AG04449 (cell line): ENCODE results near the gene CALML4.

Experiments
- CTCF ChIA-PET: fragments of 350-600 bp; formaldehyde crosslinking; extraction: SDS; loops from one replicate; lab custom pipeline; 2021; ENCODE audit warnings: antibody characterized with exemption; lab: Yijun Ruan, JAX
- POLR2A ChIA-PET: fragments of 400-600, 350-600 bp; formaldehyde crosslinking; extraction: SDS; loops from one replicate; lab custom pipeline; 2020; ENCODE audit warnings: antibody characterized with exemption, inconsistent platforms; lab: Yijun Ruan, JAX
- DNase-seq: peaks from one replicate; pipeline ENCODE4 v3.0.0-alpha.2; 2010; ENCODE audit warnings: low read depth, low spot score
- H3K4me3 ChIP-seq: 2 replicates; pipeline ENCODE4 v1.5.1; 2011; ENCODE audit warnings: low read depth, mild to moderate bottlenecking, control low read depth, low read length
- TF ChIP-seq, protein P1 (sequence below): IDR thresholded peaks from one replicate; pipeline ENCODE4 v1.5.1; 2011; ENCODE audit warnings: mild to moderate bottlenecking, moderate library complexity, low read length, control low read depth, inconsistent platforms; ENCODE audit not compliant: insufficient read depth; ENCODE audit errors: missing control alignments

CALML4 gene

DNA sequence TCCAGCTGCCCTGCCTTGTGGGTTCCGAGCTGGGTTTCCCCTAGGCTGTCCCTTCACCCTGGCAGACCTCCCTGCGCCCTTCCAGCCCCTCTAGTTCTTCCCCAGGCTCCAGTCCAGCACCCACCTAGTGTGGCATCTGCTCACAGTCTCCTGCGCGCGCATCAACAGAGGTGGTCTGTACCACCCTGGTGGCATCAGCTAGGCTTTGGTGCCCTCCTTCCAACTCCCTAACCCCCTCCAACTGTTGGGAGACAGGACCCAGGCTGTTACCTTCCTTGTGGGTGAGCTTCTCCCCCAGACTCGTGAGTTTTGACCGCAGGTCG lies 8.0 kb downstream of the CALML4 start:
- H3K4me3 ChIP-seq, result no peak overlapping the region
- ChIA-PET CTCF (interaction anchor here (1.0 to 3.8 kb wide), 3 partner anchors 10 to 335 kb away, joined by 3 to 21 read pairs (median 5); no protein-coding TSS in a partner anchor), POLR2A (no interaction called here)
- TF ChIP-seq, protein P1, sequence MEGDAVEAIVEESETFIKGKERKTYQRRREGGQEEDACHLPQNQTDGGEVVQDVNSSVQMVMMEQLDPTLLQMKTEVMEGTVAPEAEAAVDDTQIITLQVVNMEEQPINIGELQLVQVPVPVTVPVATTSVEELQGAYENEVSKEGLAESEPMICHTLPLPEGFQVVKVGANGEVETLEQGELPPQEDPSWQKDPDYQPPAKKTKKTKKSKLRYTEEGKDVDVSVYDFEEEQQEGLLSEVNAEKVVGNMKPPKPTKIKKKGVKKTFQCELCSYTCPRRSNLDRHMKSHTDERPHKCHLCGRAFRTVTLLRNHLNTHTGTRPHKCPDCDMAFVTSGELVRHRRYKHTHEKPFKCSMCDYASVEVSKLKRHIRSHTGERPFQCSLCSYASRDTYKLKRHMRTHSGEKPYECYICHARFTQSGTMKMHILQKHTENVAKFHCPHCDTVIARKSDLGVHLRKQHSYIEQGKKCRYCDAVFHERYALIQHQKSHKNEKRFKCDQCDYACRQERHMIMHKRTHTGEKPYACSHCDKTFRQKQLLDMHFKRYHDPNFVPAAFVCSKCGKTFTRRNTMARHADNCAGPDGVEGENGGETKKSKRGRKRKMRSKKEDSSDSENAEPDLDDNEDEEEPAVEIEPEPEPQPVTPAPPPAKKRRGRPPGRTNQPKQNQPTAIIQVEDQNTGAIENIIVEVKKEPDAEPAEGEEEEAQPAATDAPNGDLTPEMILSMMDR, result no peak
- no peak for DNase-seq

DNA sequence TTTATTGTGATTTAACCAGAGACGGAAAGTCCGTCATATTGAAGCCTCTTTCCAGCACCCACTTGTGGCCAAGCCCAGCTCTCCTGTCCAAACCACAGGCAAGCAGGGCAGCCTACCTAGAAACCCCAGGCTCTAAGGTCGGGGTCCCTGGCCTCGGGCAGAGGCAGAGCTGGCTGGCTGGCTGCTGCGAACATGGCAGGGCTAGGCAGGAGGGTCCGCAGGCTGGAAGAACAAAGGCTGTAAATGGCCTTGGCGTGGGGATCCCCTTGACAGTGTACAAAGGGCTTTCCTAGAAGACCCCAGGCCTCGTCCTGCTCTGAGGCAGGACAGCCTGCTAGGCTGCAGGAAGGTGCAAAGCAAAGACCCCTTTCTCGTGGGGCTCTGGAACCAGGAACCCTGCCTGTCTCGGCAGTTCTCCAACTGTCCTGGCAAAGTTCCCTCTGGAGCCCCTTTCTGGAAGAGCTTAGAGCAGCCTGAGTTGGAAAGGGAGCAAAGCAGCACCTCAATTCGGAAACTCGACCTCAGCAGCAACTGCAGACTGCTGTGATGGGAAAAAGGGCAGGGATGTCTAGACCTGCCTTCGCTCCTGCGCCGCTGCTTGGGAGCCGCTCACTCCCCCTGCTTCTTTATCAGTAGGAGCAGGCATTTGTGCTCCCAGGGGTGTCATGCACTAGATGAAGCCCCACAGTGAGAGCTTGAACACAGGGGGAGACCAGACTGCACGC lies 8.5 kb downstream of the CALML4 start:
- no peak for DNase-seq
- TF ChIP-seq, protein P1, result no peak
- no peak overlapping the region for H3K4me3 ChIP-seq
- ChIA-PET POLR2A (no interaction called here), CTCF (interaction anchor here (1.0 to 3.8 kb wide), 3 partner anchors 10 to 334 kb away, joined by 3 to 21 read pairs (median 5); no protein-coding TSS in a partner anchor)

DNA sequence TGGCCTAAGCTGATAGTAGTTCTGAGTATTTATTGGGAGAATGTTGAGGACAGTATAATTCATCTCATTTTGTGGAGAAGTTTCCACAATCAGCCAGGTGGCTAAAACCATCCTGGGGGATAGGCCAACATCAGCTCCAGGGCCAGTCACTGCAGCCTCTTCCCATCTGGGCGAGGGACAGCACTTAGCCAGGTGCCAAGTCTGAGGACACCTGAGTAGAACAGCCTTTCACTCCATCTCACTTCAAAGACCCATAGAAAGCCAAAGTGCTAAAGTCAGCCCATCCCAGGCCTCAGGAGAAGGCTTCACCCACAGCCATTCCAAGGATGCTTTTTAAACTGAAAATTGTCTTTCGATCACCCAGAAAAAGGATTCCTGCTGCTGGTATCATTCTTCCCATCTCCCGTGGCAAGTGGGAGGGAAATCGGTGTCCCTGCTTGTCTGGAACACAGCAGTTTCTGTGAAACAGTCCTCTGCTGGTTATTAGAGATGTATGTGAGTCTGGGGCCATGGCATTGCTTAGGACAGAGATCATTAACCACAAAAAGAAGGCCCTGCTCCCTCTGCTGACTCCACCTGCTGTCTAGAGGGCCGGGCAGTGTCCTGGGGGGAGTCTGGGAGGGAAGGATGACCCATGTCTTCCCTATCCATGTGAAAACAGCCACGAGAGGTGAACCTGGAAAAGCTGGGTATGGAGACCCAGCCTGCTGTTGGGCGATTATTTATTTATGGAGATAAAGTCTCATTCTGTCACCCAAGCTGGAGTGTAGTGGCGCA lies 9.6 kb downstream of the CALML4 start:
- DNase-seq, result no peak
- no peak overlapping the region for H3K4me3 ChIP-seq
- ChIA-PET POLR2A (no interaction called here), CTCF (interaction anchor here (0.8 to 3.8 kb wide), 5 partner anchors 10 to 333 kb away, joined by 3 to 21 read pairs (median 3); no protein-coding TSS in a partner anchor)
- TF ChIP-seq, protein P1, result no peak

DNA sequence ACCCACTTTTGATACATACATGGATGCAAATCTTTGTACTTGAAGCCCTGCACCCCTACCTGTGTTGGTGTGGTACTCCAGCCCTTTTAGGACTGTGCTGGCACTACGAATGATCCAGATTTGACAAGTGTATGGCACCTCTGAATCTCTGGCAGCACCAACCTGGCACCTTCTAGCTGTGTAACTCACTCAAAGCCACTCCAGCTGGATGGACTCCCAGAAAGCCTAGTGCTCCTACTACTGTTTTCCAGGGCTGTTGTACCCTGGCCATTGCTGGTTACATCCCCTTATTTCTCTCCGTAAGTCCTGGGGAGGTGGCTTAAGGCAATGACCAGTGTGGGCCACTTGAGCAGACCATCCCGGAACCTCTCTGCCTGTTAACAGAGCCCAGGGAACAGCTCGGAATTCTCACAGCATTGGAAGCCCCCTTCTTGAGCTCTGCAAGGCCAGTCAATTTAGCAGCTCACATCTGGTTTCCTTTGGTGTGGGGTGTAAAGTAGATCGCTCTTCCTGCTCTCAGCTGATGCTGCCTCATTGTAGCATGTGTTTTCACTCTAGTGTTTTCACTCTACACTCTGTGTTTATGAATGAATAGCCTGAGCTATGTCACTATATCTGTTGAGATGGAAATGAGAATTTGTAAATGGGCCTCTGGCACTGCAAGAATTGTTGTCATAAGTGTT lies 12.2 kb downstream of the CALML4 start:
- TF ChIP-seq, protein P1, result no peak
- no peak for DNase-seq
- CTCF ChIA-PET, result interaction anchor here (0.6 to 1.4 kb wide), 2 partner anchors 17 to 18 kb away, joined by 3 to 5 read pairs; no protein-coding TSS in a partner anchor

DNA sequence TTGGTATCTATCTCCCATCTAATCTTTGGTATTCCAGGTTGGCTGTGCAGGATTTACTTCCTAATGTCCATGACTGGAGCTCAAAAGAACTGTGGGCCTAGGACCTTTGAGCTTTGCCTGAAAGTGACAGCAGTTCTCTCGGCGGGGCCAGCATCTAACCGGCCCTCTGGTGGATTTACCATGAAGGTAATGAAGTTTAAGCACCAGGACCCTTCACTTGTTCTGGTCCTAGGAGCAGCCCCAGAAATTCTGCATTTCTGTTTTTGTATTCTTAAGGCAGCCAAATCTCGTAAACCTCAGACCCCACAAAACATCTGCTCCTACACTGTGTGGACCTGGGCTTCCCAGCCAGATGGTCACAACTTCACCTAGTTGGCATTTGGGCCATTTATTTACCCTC lies 13.0 kb downstream of the CALML4 start:
- ChIA-PET POLR2A (no interaction called here), CTCF (interaction anchor here (1.0 to 2.5 kb wide), 2 partner anchors 9 to 329 kb away, joined by 3 to 16 read pairs; no protein-coding TSS in a partner anchor)
- TF ChIP-seq, protein P1, result no peak
- H3K4me3 ChIP-seq, result no peak overlapping the region
- DNase-seq, result no peak

More for the DNA sequence above, 12.2 kb downstream of the CALML4 start:
- no peak overlapping the region for H3K4me3 ChIP-seq
- POLR2A ChIA-PET, result no interaction called here
